GM18867 (cell line): ENCODE data around the gene KRT37.

ENCODE experiments used
- ATAC-seq: cut with Tn5 transposase; IDR thresholded peaks from one replicate; pipeline ENCODE4 v1.9.1; 2021; ENCODE audit warnings: mild to moderate bottlenecking, moderate library complexity; ENCODE audit not compliant: unreplicated experiment

KRT37 gene

GRCh38 chr17:41377546-41377945, 46.8 kb downstream of the KRT37 start:
- no peak for ATAC-seq
